ENCODE measurements around the gene EYA2. TPM values are rescaled to one million over a fixed set of nuclear protein-coding genes. Genes with fewer than 3 reads are reported as not detected.

Gene EYA2
- polyA plus RNA-seq, 1 experiment, result 4.0 TPM

DNA sequence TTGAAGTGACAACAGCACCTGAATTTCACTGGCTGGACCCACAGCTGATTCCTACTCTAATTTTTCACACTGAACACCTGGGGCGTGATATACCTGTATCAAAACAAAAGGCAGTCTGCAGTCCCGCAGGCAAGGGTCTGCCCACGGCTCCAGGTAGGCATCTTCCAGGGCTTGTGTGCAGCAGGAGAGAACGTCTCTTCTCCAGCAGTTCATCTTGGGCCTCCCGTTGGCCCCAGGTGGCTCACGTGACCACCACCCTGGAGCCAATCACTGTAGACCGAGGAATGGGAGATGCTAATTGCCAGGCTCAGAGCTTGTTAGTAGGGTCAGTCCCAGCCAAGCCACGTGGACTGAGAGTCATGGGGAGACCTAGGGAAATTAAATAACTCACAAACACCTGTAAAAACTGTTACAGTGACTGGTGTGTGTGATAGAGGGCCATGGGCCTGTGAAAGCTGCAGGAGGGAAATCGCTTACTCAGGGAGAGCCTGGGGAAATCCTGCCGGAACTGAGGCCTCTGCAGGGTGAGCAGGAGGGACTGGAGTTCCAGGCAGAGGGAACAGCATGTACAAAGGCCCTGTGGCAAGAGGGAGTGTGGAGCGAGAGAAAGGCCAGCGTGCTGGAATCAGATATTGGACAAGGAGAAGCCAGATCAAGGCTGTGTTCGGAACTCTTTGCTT is 83.4 kb downstream of the EYA2 start:
- H3K4me3 ChIP-seq (ENCODE audit: low read depth, low read length), result no peak overlapping the region
- H3K9me3 ChIP-seq (ENCODE audit: control insufficient read depth, insufficient read depth, low read length), result no peaks in the 10 kb centered on the region
- no peak overlapping the region for H3K27ac ChIP-seq (ENCODE audit: low read depth, low read length)
- CTCF ChIA-PET, result no interaction called here
- DNase-seq (ENCODE audit: low read depth, low spot score), result no peak
- TF ChIP-seq, protein P1, sequence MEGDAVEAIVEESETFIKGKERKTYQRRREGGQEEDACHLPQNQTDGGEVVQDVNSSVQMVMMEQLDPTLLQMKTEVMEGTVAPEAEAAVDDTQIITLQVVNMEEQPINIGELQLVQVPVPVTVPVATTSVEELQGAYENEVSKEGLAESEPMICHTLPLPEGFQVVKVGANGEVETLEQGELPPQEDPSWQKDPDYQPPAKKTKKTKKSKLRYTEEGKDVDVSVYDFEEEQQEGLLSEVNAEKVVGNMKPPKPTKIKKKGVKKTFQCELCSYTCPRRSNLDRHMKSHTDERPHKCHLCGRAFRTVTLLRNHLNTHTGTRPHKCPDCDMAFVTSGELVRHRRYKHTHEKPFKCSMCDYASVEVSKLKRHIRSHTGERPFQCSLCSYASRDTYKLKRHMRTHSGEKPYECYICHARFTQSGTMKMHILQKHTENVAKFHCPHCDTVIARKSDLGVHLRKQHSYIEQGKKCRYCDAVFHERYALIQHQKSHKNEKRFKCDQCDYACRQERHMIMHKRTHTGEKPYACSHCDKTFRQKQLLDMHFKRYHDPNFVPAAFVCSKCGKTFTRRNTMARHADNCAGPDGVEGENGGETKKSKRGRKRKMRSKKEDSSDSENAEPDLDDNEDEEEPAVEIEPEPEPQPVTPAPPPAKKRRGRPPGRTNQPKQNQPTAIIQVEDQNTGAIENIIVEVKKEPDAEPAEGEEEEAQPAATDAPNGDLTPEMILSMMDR (IDR thresholded peaks at IDR 0.05; ENCODE audit: low read depth, low read length), result no peak
- H3K27me3 ChIP-seq (ENCODE audit: control insufficient read depth, insufficient read depth, low read length), result no peaks in the 10 kb centered on the region
- POLR2A ChIA-PET, result interaction anchor here (1.0 kb wide), 1 partner anchor 146 kb away, joined by 3 read pairs; no protein-coding TSS in a partner anchor

DNA sequence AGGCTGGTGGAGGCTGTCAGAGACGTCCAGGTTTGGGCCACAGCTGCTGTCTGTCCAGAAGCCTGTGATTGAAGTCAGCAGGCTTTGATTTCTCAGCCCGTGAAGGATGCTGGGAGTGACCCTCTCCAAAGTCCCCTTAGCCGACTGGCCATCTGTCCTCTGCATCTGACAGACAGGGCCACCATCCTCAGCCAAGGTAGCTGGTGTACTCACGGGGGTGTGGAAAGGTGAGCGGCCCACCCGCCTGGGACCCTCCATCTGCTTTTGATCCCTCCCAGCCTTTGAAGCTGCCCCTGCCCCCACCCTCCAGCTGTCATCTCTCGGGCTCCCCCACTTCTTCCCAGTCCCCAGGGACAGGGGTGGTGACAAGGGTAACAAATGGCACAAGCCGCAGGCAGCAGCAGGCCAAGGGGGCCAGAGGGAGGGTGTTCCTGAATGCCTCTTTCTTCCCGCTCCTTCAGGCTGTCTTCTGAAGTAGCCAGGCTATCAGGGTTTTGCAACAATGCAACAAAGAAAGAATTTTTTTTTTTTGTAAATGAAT is 84.4 kb downstream of the EYA2 start:
- ChIA-PET CTCF (no interaction called here), POLR2A (interaction anchor here (0.7 to 1.0 kb wide), 2 partner anchors 146 to 522 kb away, joined by 3 read pairs; no protein-coding TSS in a partner anchor)
- Histone ChIP-seq H3K27me3 (ENCODE audit: control insufficient read depth, insufficient read depth, low read length) (no peaks in the 10 kb centered on the region), H3K4me3 (ENCODE audit: low read depth, low read length) (no peak overlapping the region), H3K9me3 (ENCODE audit: control insufficient read depth, insufficient read depth, low read length) (peaks cover 2% of the 10 kb centered on the region; the same call in 1 of the 2 replicates), H3K27ac (ENCODE audit: low read depth, low read length) (no peak overlapping the region)
- TF ChIP-seq, protein P1 (IDR thresholded peaks at IDR 0.05; ENCODE audit: low read depth, low read length), result no peak
- no peak for DNase-seq (ENCODE audit: low read depth, low spot score)

DNA sequence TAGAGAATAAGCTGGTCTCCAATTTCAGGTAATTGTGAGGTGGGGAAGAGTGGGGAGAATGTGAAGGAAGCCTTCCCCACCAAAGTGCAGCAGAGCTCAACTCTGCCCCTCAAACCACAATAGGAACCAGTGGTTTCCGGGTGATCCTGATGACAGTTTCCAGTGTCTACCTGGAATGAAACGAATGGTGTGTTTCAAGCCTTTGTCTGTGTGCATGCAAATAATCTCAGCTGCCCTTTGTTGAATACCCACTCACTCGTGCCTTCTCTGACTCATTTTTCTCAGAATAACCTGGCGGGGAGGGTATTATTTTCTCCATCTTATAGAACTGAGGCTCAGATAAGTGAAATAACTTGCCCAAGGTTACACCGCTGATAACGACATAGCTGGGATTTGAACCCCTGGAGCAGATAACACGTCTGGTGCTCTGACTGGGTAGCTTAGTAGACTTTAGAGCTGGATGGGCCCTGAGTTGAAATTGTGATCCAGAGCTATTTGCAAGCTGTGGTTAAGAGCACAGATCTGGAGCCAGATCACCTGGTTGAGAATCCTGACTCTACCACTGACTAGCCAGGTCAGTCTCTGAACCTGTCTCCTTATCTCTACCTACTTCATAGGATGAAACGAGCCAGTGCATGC is 85.1 kb downstream of the EYA2 start:
- TF ChIP-seq, protein P1 (IDR thresholded peaks at IDR 0.05; ENCODE audit: low read depth, low read length), result no peak
- POLR2A ChIA-PET, result interaction anchor here (0.7 kb wide), 1 partner anchor 522 kb away, joined by 3 read pairs; no protein-coding TSS in a partner anchor
- CTCF ChIA-PET, result no interaction called here
- Histone ChIP-seq H3K27me3 (ENCODE audit: control insufficient read depth, insufficient read depth, low read length) (no peaks in the 10 kb centered on the region), H3K9me3 (ENCODE audit: control insufficient read depth, insufficient read depth, low read length) (peaks cover 2% of the 10 kb centered on the region; the same call in 1 of the 2 replicates), H3K27ac (ENCODE audit: low read depth, low read length) (no peak overlapping the region), H3K4me3 (ENCODE audit: low read depth, low read length) (no peak overlapping the region)
- no peak for DNase-seq (ENCODE audit: low read depth, low spot score)

DNA sequence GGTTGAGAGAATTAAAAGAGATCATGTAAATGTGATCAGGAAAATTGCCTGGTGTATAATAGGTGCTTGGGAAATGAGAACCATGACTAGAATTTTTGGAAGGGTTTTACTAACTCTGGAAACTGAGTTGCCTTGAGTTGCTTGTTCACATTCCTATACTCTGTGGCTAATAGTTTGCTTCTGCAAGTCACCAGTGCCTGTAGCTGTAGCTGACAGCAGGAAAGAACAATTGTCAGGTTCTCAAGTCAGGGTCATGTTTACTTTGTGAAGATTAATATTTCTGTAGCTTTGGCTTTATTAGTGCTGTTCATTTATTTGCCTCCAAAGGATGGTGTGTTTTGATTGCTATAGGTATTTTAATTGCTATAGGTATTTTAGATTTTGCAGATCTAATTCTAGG is 86.5 kb downstream of the EYA2 start:
- Histone ChIP-seq H3K27me3 (ENCODE audit: control insufficient read depth, insufficient read depth, low read length) (no peaks in the 10 kb centered on the region), H3K4me3 (ENCODE audit: low read depth, low read length) (no peak overlapping the region), H3K9me3 (ENCODE audit: control insufficient read depth, insufficient read depth, low read length) (peaks cover 2% of the 10 kb centered on the region; the same call in 1 of the 2 replicates), H3K27ac (ENCODE audit: low read depth, low read length) (no peak overlapping the region)
- CTCF ChIA-PET, result no interaction called here
- POLR2A ChIA-PET, result no interaction called here
- TF ChIP-seq, protein P1 (IDR thresholded peaks at IDR 0.05; ENCODE audit: low read depth, low read length), result no peak
- no peak for DNase-seq (ENCODE audit: low read depth, low spot score)

DNA sequence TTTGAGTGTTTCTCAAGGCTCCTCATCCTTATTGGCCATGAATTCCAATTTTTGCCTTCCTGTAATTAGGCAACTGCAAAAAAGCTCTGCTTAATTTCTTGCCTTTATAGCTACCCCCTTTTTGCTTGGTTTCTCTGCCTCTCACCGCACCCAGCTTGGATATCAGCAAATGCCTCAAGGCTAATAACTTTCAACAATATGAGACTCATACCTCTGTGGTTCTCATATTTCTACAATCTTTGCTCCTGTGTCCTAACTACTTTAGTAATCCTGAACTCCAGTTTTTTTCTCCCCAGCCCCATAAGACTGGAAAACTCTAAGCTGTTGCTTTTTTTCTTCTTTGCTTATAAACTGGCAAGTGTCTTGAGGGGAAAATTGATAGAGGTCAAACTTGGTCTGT is 88.8 kb downstream of the EYA2 start:
- TF ChIP-seq, protein P1 (IDR thresholded peaks at IDR 0.05; ENCODE audit: low read depth, low read length), result no peak
- Histone ChIP-seq H3K27me3 (ENCODE audit: control insufficient read depth, insufficient read depth, low read length) (no peaks in the 10 kb centered on the region), H3K9me3 (ENCODE audit: control insufficient read depth, insufficient read depth, low read length) (peaks cover 2% of the 10 kb centered on the region; the same call in 1 of the 2 replicates), H3K4me3 (ENCODE audit: low read depth, low read length) (no peak overlapping the region), H3K27ac (ENCODE audit: low read depth, low read length) (no peak overlapping the region)
- ChIA-PET CTCF (interaction anchor here (0.6 to 0.9 kb wide), 2 partner anchors 85 to 226 kb away, joined by 3 to 6 read pairs; no protein-coding TSS in a partner anchor), POLR2A (no interaction called here)
- DNase-seq (ENCODE audit: low read depth, low spot score), result no peak
